BLaER1 (cell line): ENCODE measurements around the gene NRP2.

Experiments
- H3K27ac ChIP-seq: shearing (Covaris generic); formaldehyde crosslinking; 2 replicates; pipeline ENCODE4 v1.8.1; 2022
- H3K27me3 ChIP-seq: shearing (Covaris generic); formaldehyde crosslinking; 2 replicates; pipeline ENCODE4 v1.8.1; 2022
- H3K36me3 ChIP-seq: shearing (Covaris generic); formaldehyde crosslinking; 2 replicates; pipeline ENCODE4 v1.8.1; 2022
- H3K4me1 ChIP-seq: shearing (Covaris generic); formaldehyde crosslinking; 2 replicates; pipeline ENCODE4 v1.8.1; 2022
- H3K4me2 ChIP-seq: shearing (Covaris generic); formaldehyde crosslinking; 2 replicates; pipeline ENCODE4 v1.8.1; 2022
- H3K4me3 ChIP-seq: shearing (Covaris generic); formaldehyde crosslinking; 2 replicates; pipeline ENCODE4 v1.8.1; 2022
- H3K9ac ChIP-seq: shearing (Covaris generic); formaldehyde crosslinking; 2 replicates; pipeline ENCODE4 v1.8.1; 2022
- H3K9me3 ChIP-seq: shearing (Covaris generic); formaldehyde crosslinking; 2 replicates; pipeline ENCODE4 v1.8.1; 2022
- H4K20me1 ChIP-seq: shearing (Covaris generic); formaldehyde crosslinking; 2 replicates; pipeline ENCODE4 v1.8.1; 2022
- Cebpa-rat ChIP-seq: shearing (Covaris generic); IDR thresholded peaks from 2 replicates; pipeline ENCODE4 v1.8.1; 2022

Gene NRP2

DNA sequence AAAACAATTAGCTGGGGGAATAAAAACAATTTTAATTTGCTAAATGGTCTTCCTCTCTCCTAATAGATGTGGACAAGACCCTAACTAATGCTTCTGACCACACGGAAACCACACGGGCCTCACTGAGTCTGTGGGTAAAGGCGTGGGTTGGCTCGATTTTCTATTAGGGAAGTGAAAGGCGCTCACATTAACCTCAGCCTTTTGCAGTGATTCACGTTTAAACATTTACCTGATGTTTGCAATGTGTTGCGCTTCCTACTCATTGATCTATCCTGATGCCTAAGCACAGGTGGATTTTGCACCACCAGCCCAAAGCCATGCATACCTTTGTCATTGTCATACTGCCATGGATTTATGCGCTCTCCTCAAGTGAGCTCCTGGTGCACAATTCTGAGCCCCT is 35.6 kb upstream of the NRP2 start:
- H3K27me3 ChIP-seq: no peaks in the 10 kb centered on the region
- no peak overlapping the region for H3K4me2 ChIP-seq

DNA sequence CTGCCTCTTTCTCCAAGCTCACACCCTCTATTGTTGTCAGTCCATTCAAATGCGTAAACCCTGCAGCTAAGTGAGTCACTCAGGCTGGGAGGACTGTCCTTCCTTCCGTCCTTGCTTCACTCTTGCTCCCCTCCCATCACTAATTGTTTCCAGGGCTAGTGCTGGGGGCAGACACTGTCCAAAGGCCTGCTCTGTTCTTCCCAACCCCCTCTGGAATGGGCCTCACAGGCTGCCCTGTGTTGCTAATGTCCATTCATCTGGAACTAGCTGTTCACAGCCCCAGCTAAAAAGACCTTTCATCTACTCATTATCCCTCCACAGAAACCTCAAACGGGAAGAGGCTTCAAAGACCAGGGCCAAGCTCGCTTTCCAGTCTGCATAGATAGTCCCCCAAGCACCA is 31.9 kb upstream of the NRP2 start:
- Histone ChIP-seq H3K9ac (no peak overlapping the region; the same call in 1 of the 2 replicates), H4K20me1 (no peaks in the 10 kb centered on the region), H3K9me3 (no peaks in the 10 kb centered on the region), H3K27me3 (no peaks in the 10 kb centered on the region), H3K36me3 (no peaks in the 10 kb centered on the region), H3K4me3 (no peak overlapping the region), H3K27ac (no peak overlapping the region; the same call in 1 of the 2 replicates), H3K4me2 (peak overlapping the region; percentile 80), H3K4me1 (peaks cover 39% of the 10 kb centered on the region)
- no peak for TF ChIP-seq Cebpa-rat

More for the DNA sequence above, 35.6 kb upstream of the NRP2 start:
- no peak overlapping the region for H3K9ac ChIP-seq
- no peak for TF ChIP-seq Cebpa-rat
- H3K4me1 ChIP-seq: peaks cover 42% of the 10 kb centered on the region
- H3K4me3 ChIP-seq: no peak overlapping the region
- H3K27ac ChIP-seq: no peak overlapping the region
- H3K36me3 ChIP-seq: no peaks in the 10 kb centered on the region
- H3K9me3 ChIP-seq: no peaks in the 10 kb centered on the region
- no peaks in the 10 kb centered on the region for H4K20me1 ChIP-seq

DNA sequence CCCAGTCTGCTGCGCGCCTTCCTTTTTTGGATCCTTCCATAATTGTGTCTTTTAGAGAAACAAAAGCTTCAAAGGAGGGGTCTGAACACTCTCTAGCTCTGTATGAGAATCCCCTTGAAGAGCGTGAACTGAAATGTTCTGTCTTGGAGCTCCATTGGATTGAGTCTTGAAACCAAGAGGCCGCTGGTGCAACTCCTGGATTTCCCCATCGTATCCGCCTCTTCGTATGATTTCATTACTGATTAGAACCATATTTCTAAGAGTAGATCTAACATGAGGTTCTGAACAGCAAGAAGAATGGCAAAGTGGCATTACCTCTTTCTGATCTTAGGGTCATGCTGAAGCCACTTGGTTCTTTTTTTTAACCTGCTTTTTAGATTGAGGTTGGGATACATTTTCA is 31.4 kb upstream of the NRP2 start:
- peak overlapping the region; percentile 80 for H3K4me2 ChIP-seq
- H3K36me3 ChIP-seq: no peaks in the 10 kb centered on the region
- no peaks in the 10 kb centered on the region for H3K27me3 ChIP-seq
- no peak for TF ChIP-seq Cebpa-rat
- H3K4me3 ChIP-seq: no peak overlapping the region
- H3K9me3 ChIP-seq: no peaks in the 10 kb centered on the region
- peaks cover 39% of the 10 kb centered on the region for H3K4me1 ChIP-seq
- H3K27ac ChIP-seq: no peak overlapping the region; the same call in 1 of the 2 replicates
- H4K20me1 ChIP-seq: no peaks in the 10 kb centered on the region
- no peak overlapping the region; the same call in 1 of the 2 replicates for H3K9ac ChIP-seq

DNA sequence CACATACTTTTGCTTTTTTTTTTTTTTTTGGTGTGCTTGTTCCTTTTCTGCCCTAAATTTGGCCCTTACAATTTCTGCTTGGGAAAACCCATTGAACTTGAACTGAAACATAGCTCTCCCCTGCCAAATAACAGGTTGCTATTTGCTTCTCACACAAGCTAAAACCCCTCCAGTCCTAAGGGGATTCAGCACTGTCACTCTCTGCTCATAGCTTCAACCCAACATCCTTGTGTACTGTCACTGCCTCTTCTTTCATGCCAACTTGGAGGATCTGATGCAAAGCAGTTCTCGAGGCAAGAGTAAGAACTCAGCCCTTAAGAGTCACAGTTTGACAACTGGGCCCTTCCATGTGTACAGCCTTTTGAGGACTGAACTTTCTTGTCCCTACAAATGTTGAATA is 30.6 kb upstream of the NRP2 start:
- TF ChIP-seq Cebpa-rat: no peak
- Histone ChIP-seq H3K4me2 (peak overlapping the region; percentile 80), H3K36me3 (no peaks in the 10 kb centered on the region), H3K27me3 (no peaks in the 10 kb centered on the region), H3K4me1 (peaks cover 37% of the 10 kb centered on the region), H3K27ac (no peak overlapping the region), H3K4me3 (no peak overlapping the region), H4K20me1 (no peaks in the 10 kb centered on the region), H3K9ac (no peak overlapping the region), H3K9me3 (no peaks in the 10 kb centered on the region)

DNA sequence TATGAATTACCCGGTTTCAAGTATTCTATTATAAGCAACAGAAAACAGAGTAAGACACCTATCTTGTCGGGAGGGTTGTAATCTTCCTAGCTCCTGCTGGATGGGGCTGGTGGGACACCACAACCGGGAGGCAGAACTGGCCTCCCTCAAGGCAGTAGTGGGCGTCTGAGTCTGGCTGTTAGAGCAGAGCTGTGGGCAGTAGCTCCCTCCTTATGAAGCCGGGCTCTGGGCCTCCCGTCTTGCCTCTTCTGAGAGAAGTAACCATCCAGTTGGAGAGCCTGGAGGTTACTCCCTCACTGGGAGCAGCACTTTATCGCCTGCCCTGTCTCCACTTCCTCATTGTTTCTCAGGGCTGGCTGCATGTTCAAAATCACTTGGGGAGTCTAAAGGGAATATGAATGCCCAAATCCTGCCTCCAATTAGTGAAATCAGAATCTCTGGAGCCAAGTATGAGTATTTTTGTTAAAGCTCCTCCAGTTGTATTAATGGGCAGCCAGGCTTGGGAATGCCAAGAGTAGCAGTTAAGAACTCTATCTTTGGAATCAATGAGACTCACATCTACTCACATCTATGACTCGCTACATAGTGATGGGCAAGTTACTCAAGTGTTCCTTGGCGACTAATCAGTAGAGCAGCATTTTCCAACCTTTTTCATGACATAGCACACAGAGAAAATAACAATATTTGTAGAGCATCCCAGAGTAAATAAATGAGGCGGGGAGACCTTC is 27.3 kb upstream of the NRP2 start:
- H3K4me2 ChIP-seq: no peak overlapping the region
- H3K9me3 ChIP-seq: no peaks in the 10 kb centered on the region
- H3K27me3 ChIP-seq: no peaks in the 10 kb centered on the region
- H3K36me3 ChIP-seq: no peaks in the 10 kb centered on the region
- H3K27ac ChIP-seq: no peak overlapping the region
- H4K20me1 ChIP-seq: no peaks in the 10 kb centered on the region
- peaks cover 36% of the 10 kb centered on the region for H3K4me1 ChIP-seq
- H3K9ac ChIP-seq: no peak overlapping the region
- H3K4me3 ChIP-seq: no peak overlapping the region
- no peak for TF ChIP-seq Cebpa-rat

DNA sequence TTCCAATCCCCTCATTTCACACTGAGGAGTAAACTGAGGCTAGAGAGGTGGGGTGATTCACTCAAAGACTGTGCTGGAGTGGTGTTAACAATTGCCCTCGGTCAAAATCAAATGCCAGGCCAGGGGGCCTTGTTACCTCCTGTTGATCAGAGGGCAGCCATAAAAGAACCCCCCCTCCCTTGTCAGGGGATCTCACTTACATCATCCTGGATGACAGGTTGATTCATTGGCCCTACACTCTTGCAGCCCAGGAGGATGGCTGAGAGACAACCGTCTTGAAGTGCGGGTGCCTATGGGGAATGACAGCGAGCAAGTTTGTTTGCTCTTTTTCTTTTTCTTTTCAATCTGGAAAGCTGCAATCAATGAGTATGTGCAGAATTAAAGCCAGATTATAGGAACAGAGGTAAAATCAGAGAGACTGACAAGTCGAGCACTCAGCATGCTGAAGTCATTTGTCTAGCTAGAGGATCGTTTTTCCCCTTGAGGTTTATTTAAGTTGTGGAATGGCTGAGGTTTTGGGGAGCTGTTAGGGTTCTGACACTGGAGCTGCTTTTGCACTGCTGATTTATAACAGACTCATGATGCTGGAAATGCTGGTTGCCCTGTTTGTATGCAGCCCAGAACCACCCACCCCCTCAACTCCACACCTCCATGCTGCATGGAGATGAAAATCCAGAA is 26.4 kb upstream of the NRP2 start:
- no peak for TF ChIP-seq Cebpa-rat
- no peaks in the 10 kb centered on the region for H3K27me3 ChIP-seq
- peaks cover 36% of the 10 kb centered on the region for H3K4me1 ChIP-seq
- no peaks in the 10 kb centered on the region for H3K36me3 ChIP-seq
- H3K27ac ChIP-seq: no peak overlapping the region
- no peak overlapping the region for H3K4me3 ChIP-seq
- H3K9me3 ChIP-seq: no peaks in the 10 kb centered on the region
- H3K9ac ChIP-seq: no peak overlapping the region
- no peak overlapping the region for H3K4me2 ChIP-seq
- H4K20me1 ChIP-seq: no peaks in the 10 kb centered on the region

DNA sequence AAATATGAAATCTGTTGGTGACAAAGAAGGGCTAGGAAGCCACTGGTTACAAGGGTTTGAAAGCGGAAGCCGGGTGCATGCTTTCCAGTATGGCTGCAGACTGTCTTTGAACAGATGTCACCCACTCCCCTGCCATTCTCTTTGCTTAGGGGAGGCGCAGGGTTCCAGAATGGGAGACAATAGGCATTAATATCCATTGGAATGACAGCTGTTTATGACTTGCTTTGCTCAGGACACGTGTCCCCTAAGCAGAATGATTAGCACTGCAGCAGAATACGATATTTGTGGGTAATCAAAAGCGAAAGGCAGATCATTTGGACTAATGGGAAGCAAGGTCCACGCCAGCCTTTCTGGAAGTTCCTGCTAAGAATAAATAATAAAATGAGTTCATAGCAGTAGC is 25.8 kb upstream of the NRP2 start:
- no peak for TF ChIP-seq Cebpa-rat
- H3K27ac ChIP-seq: no peak overlapping the region
- H3K36me3 ChIP-seq: no peaks in the 10 kb centered on the region
- H3K9me3 ChIP-seq: no peaks in the 10 kb centered on the region
- H3K4me2 ChIP-seq: no peak overlapping the region
- no peak overlapping the region for H3K9ac ChIP-seq
- H3K4me1 ChIP-seq: peaks cover 36% of the 10 kb centered on the region
- H3K27me3 ChIP-seq: no peaks in the 10 kb centered on the region
- H3K4me3 ChIP-seq: no peak overlapping the region
- H4K20me1 ChIP-seq: no peaks in the 10 kb centered on the region

DNA sequence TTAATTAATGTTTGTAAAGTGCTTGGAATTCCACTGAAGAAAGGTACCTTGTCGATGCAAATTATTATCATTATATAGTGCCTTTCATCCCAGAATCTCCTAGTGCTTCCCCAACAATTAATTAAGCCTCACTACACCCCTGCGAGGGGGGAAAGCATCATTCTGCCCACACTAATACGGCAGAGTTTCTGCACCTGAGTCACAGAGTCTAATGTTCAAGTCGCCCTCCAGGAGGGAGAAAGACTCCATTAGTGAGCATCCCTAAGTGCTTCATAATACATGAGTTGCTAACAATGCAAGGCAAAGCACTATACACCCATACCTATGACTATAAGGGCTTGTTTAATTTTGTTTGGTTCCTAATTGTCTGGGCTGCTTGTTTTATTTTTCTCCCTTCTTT is 25.4 kb upstream of the NRP2 start:
- Histone ChIP-seq H3K9me3 (no peaks in the 10 kb centered on the region), H3K4me2 (no peak overlapping the region), H3K9ac (no peak overlapping the region), H3K27ac (no peak overlapping the region), H3K4me1 (peaks cover 36% of the 10 kb centered on the region), H3K27me3 (no peaks in the 10 kb centered on the region), H3K4me3 (no peak overlapping the region), H4K20me1 (no peaks in the 10 kb centered on the region), H3K36me3 (no peaks in the 10 kb centered on the region)
- no peak for TF ChIP-seq Cebpa-rat

DNA sequence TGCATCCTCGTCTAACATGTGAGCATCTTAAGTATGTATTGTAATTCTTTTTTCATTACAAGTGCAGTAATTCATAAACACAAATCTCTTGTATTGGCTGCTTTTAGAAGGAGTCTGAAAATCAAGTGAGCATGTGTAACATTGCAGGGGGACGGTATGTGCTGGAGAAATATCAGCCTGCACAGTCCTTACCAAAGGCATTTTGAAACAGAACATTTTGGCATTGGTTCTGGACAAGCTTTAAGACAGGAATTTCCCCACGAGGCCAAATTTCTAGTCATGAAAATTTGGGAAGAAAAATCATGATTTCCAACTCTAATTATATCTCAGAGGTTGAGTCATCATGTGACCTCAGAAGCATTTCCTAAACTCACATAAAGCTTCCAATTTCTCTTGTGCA is 24.7 kb upstream of the NRP2 start:
- TF ChIP-seq Cebpa-rat: no peak
- H3K9ac ChIP-seq: no peak overlapping the region
- no peak overlapping the region for H3K4me3 ChIP-seq
- H3K9me3 ChIP-seq: no peaks in the 10 kb centered on the region
- H3K27me3 ChIP-seq: no peaks in the 10 kb centered on the region
- no peaks in the 10 kb centered on the region for H4K20me1 ChIP-seq
- H3K4me2 ChIP-seq: no peak overlapping the region
- H3K27ac ChIP-seq: no peak overlapping the region
- peaks cover 36% of the 10 kb centered on the region for H3K4me1 ChIP-seq
- no peaks in the 10 kb centered on the region for H3K36me3 ChIP-seq

DNA sequence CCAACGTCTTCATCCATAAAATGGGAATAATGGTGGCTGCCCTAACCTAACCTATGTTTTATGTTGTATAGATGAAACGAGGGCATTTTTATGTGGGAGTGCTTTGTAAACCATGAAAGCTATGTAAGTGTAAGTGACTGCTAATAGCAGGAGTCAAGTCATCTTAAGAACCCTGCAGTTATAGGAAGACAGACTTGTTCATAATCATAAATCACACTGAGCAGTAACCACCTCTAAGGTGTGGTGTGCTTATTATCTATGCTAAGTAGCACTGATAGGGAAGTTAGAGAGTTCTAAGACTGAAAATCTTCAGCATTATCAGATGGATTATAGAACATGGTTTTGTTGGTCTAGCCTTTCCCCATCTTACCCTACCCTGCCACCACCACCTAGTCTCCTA is 24.2 kb upstream of the NRP2 start:
- no peaks in the 10 kb centered on the region for H4K20me1 ChIP-seq
- H3K4me3 ChIP-seq: no peak overlapping the region
- no peaks in the 10 kb centered on the region for H3K36me3 ChIP-seq
- no peak for TF ChIP-seq Cebpa-rat
- peaks cover 41% of the 10 kb centered on the region for H3K4me1 ChIP-seq
- no peak overlapping the region for H3K27ac ChIP-seq
- no peak overlapping the region for H3K4me2 ChIP-seq
- H3K27me3 ChIP-seq: no peaks in the 10 kb centered on the region
- no peaks in the 10 kb centered on the region for H3K9me3 ChIP-seq
- H3K9ac ChIP-seq: no peak overlapping the region
